Naive thymus-derived CD4-positive, alpha-beta T cell (primary cell): ENCODE measurements around the gene HEXA. TPM values are rescaled to one million over a fixed set of nuclear protein-coding genes. Genes with fewer than 3 reads are reported as not detected.

Experiments
- ATAC-seq: fragments of 150-1000 bp; cut with Tn5 transposase; 2 replicates; pipeline ENCODE4 v1.10.0; 2021; ENCODE audit warnings: mild to moderate bottlenecking, moderate library complexity
- CTCF ChIA-PET: fragments of 350-600 bp; sonication (Branson Sonifier 250); formaldehyde crosslinking; loops from one replicate; lab custom pipeline; 2021; ENCODE audit warnings: antibody characterized with exemption; lab: Charles Lee
- POLR2A ChIA-PET: fragments of 350-600 bp; sonication (Branson Sonifier 250); formaldehyde crosslinking; loops from one replicate; lab custom pipeline; 2021; ENCODE audit warnings: antibody characterized with exemption, inconsistent platforms; lab: Charles Lee
- DNase-seq, 9 donors: peaks; one replicate each; pipeline versions ENCODE4 v3.0.0 to v3.0.0-alpha.2; 2020 to 2022; ENCODE audit warnings: mixed read lengths in 1 of 9
- H3K27ac ChIP-seq: one replicate; pipeline ENCODE4 v1.7.0; 2013; ENCODE audit warnings: mild to moderate bottlenecking, low read depth, low read length, moderate library complexity
- H3K27me3 ChIP-seq, 2 donors: one replicate each; pipeline ENCODE4 v1.7.0; 2013; ENCODE audit warnings: low read length in 2 of 2, mild to moderate bottlenecking in 2 of 2, moderate library complexity in 2 of 2; ENCODE audit not compliant: control insufficient read depth in 2 of 2, insufficient read depth in 2 of 2
- H3K36me3 ChIP-seq, 3 experiments: 1 replicate in 2 of 3; 2 replicates in 1 of 3; pipeline ENCODE4 v1.7.0; 2013; ENCODE audit warnings: low read length in 3 of 3, mild to moderate bottlenecking in 3 of 3, moderate library complexity in 1 of 3; ENCODE audit not compliant: insufficient read depth in 3 of 3, control insufficient read depth in 2 of 3
- H3K4me1 ChIP-seq, 2 donors: one replicate each; pipeline ENCODE4 v1.7.0; 2013; ENCODE audit warnings: low read length in 2 of 2, mild to moderate bottlenecking in 2 of 2, moderate library complexity in 1 of 2; ENCODE audit not compliant: control insufficient read depth in 2 of 2, insufficient read depth in 2 of 2
- H3K4me3 ChIP-seq: 2 replicates; pipeline ENCODE4 v1.7.0; 2013; ENCODE audit warnings: mild to moderate bottlenecking, low read length
- H3K9me3 ChIP-seq, 3 experiments: 1 replicate in 2 of 3; 2 replicates in 1 of 3; pipeline ENCODE4 v1.7.0; 2013; ENCODE audit warnings: low read length in 3 of 3; ENCODE audit not compliant: control insufficient read depth in 2 of 3
- H3K27ac Mint-ChIP-seq, 9 donors: one replicate each; pipeline ENCODE4 v1.8.0; 2020 to 2022; ENCODE audit warnings: mixed read lengths in 9 of 9, mild to moderate bottlenecking in 8 of 9, moderate library complexity in 5 of 9, inconsistent platforms in 2 of 9
- H3K27me3 Mint-ChIP-seq, 5 donors: one replicate each; pipeline ENCODE4 v1.8.0; 2021 to 2022; ENCODE audit warnings: mixed read lengths in 5 of 5, mild to moderate bottlenecking in 1 of 5
- H3K36me3 Mint-ChIP-seq, 5 donors: one replicate each; pipeline ENCODE4 v1.8.0; 2020 to 2022; ENCODE audit warnings: mixed read lengths in 5 of 5, mild to moderate bottlenecking in 3 of 5, inconsistent platforms in 1 of 5
- H3K4me1 Mint-ChIP-seq, 7 donors: one replicate each; pipeline ENCODE4 v1.8.0; 2020 to 2022; ENCODE audit warnings: mixed read lengths in 7 of 7, mild to moderate bottlenecking in 3 of 7, inconsistent platforms in 1 of 7
- H3K4me3 Mint-ChIP-seq, 10 donors: one replicate each; pipeline ENCODE4 v1.8.0; 2020 to 2022; ENCODE audit warnings: mild to moderate bottlenecking in 10 of 10, mixed read lengths in 10 of 10, moderate library complexity in 6 of 10, inconsistent platforms in 2 of 10
- H3K9me3 Mint-ChIP-seq, 11 donors: one replicate each; pipeline ENCODE4 v1.8.0; 2020 to 2022; ENCODE audit warnings: mixed read lengths in 11 of 11, mild to moderate bottlenecking in 4 of 11, inconsistent platforms in 1 of 11, moderate library complexity in 1 of 11
- intact Hi-C, 2 donors: fragments of 100-400 bp; cut with micrococcal nuclease; formaldehyde crosslinking; loops; one replicate each; pipeline ENCODE4 v1.15.1; 2023
- polyA plus RNA-seq, 2 donors: library from polyadenylated mRNA; unstranded; fragments of 300-500 nt; fragmentation: Illumina TruSeq; gene quantifications; one replicate each; pipeline ENCODE4 v1.2.3, GENCODE V29; 2021
- total RNA-seq, 6 experiments: library from RNA in 5 of 6; stranded (reverse) in 5 of 6; gene quantifications; 1 replicate in 5 of 6; 2 replicates in 1 of 6; pipeline ENCODE4 v1.2.3 and lab custom pipeline; 2021 to 2026

HEXA gene
- total and polyA plus RNA-seq, 7 experiments from 2014 or later, result 60.3 to 101 (median 88.0) TPM

GRCh38 chr15:72341361-72341760 is 34.5 kb downstream of the HEXA start:
- CTCF ChIA-PET, result no interaction called here
- POLR2A ChIA-PET, result interaction anchor here (0.6 kb wide), 1 partner anchor 753 kb away, joined by 3 read pairs; no protein-coding TSS in a partner anchor

GRCh38 chr15:72340366-72340765 is 35.4 kb downstream of the HEXA start:
- Histone ChIP-seq H3K27ac (no peak overlapping the region), H3K9me3 (no peaks in the 10 kb centered on the region), H3K36me3 (peaks cover 0 to 41% (median 7%) of the 10 kb centered on the region in 3 experiments), H3K27me3 (no peaks in the 10 kb centered on the region), H3K4me3 (no peak overlapping the region), H3K4me1 (no peaks in the 10 kb centered on the region)
- peaks cover 0 to under 1% (median 0%) of the 10 kb centered on the region in 11 donors for H3K9me3 Mint-ChIP-seq
- H3K36me3 Mint-ChIP-seq, result peaks cover 2 to 37% (median 22%) of the 10 kb centered on the region in 5 donors
- peaks cover 0 to 6% (median 0%) of the 10 kb centered on the region in 7 donors for H3K4me1 Mint-ChIP-seq
- DNase-seq, result no peak
- ATAC-seq, result no peak
- no peaks in the 10 kb centered on the region for H3K27me3 Mint-ChIP-seq
- H3K27ac Mint-ChIP-seq, result peak overlapping the region in 2 of 9 donors; percentile 4 to 33
- ChIA-PET CTCF (no interaction called here), POLR2A (no interaction called here)
- intact Hi-C loops, result loop anchor here in 1 of 2 donors (5.0 to 10.0 kb wide), 2 partner anchors 247 to 334 kb away; no protein-coding TSS in a partner anchor
- H3K4me3 Mint-ChIP-seq, result no peak overlapping the region

More at GRCh38 chr15:72341361-72341760, 34.5 kb downstream of the HEXA start:
- Histone ChIP-seq H3K9me3 (no peaks in the 10 kb centered on the region), H3K4me1 (no peaks in the 10 kb centered on the region), H3K36me3 (peaks cover 0 to 51% (median 15%) of the 10 kb centered on the region in 3 experiments), H3K4me3 (no peak overlapping the region), H3K27ac (no peak overlapping the region), H3K27me3 (no peaks in the 10 kb centered on the region)
- DNase-seq, result no peak
- intact Hi-C loops, result loop anchor here in 1 of 2 donors (5.0 to 10.0 kb wide), 2 partner anchors 246 to 333 kb away; no protein-coding TSS in a partner anchor
- Mint-ChIP-seq H3K4me3 (no peak overlapping the region), H3K36me3 (peaks cover 2 to 44% (median 22%) of the 10 kb centered on the region in 5 donors), H3K4me1 (peaks cover 0 to 6% (median 0%) of the 10 kb centered on the region in 7 donors), H3K9me3 (no peaks in the 10 kb centered on the region), H3K27ac (no peak overlapping the region), H3K27me3 (no peaks in the 10 kb centered on the region)
- no peak for ATAC-seq

- ATAC-seq (peak; percentile 67), DNase-seq (no peak)
- H3K9me3 ChIP-seq, result no peaks in the 10 kb centered on the region
- H3K36me3 ChIP-seq, result peaks cover 0 to 35% (median 5%) of the 10 kb centered on the region in 3 experiments
- CTCF ChIA-PET, result no interaction called here
- Mint-ChIP-seq H3K27ac (peak overlapping the region in 2 of 9 donors; percentile 4 to 23), H3K4me1 (peaks cover 0 to 6% (median 0%) of the 10 kb centered on the region in 7 donors), H3K36me3 (peaks cover 2 to 41% (median 24%) of the 10 kb centered on the region in 5 donors), H3K27me3 (no peaks in the 10 kb centered on the region), H3K4me3 (no peak overlapping the region), H3K9me3 (peaks cover 0 to 7% (median 0%) of the 10 kb centered on the region in 11 donors)
- intact Hi-C loops, result loop anchor here in 1 of 2 donors (5.0 to 10.0 kb wide), 2 partner anchors 248 to 335 kb away; no protein-coding TSS in a partner anchor
- H3K27me3 ChIP-seq, result no peaks in the 10 kb centered on the region
- POLR2A ChIA-PET, result no interaction called here
- H3K4me1 ChIP-seq, result no peaks in the 10 kb centered on the region
- H3K4me3 ChIP-seq, result no peak overlapping the region
- H3K27ac ChIP-seq, result no peak overlapping the region
These were observed 36.0 kb downstream of the HEXA start for GRCh38 chr15:72339777-72340177.

- H3K4me1 Mint-ChIP-seq, result peaks cover 0 to 6% (median 0%) of the 10 kb centered on the region in 7 donors
- ChIA-PET POLR2A (no interaction called here), CTCF (interaction anchor here (0.6 kb wide), 1 partner anchor 64 kb away, joined by 3 read pairs; no protein-coding TSS in a partner anchor)
- H3K36me3 ChIP-seq, result peaks cover 0 to 25% (median 0%) of the 10 kb centered on the region in 3 experiments
- ATAC-seq, result no peak
- no peaks in the 10 kb centered on the region for H3K4me1 ChIP-seq
- DNase-seq, result no peak
- no peak overlapping the region for H3K27ac ChIP-seq
- peak overlapping the region in 1 of 9 donors; percentile 28 for H3K27ac Mint-ChIP-seq
- no peaks in the 10 kb centered on the region for H3K9me3 ChIP-seq
- intact Hi-C loops, result no loop called here
- H3K27me3 ChIP-seq, result no peaks in the 10 kb centered on the region
- H3K4me3 Mint-ChIP-seq, result no peak overlapping the region
- peaks cover 2 to 43% (median 31%) of the 10 kb centered on the region in 5 donors for H3K36me3 Mint-ChIP-seq
- no peaks in the 10 kb centered on the region for H3K27me3 Mint-ChIP-seq
- no peak overlapping the region for H3K4me3 ChIP-seq
- peaks cover 0 to 11% (median 0%) of the 10 kb centered on the region in 11 donors for H3K9me3 Mint-ChIP-seq
These were observed 37.0 kb downstream of the HEXA start for GRCh38 chr15:72338617-72339321.

GRCh38 chr15:72338148-72338547 is 37.7 kb downstream of the HEXA start:
- no peak for DNase-seq
- no peak overlapping the region for H3K4me3 Mint-ChIP-seq
- Histone ChIP-seq H3K27ac (no peak overlapping the region), H3K36me3 (peaks cover 0 to 24% (median 0%) of the 10 kb centered on the region in 3 experiments), H3K4me3 (no peak overlapping the region), H3K4me1 (no peaks in the 10 kb centered on the region), H3K9me3 (no peaks in the 10 kb centered on the region), H3K27me3 (no peaks in the 10 kb centered on the region)
- ATAC-seq, result no peak
- ChIA-PET CTCF (interaction anchor here (0.6 kb wide), 1 partner anchor 65 kb away, joined by 3 read pairs; no protein-coding TSS in a partner anchor), POLR2A (no interaction called here)
- peak overlapping the region in 1 of 9 donors; percentile 28 for H3K27ac Mint-ChIP-seq
- peaks cover 2 to 40% (median 31%) of the 10 kb centered on the region in 5 donors for H3K36me3 Mint-ChIP-seq
- peaks cover 0 to 11% (median 0%) of the 10 kb centered on the region in 11 donors for H3K9me3 Mint-ChIP-seq
- peaks cover 0 to 6% (median 0%) of the 10 kb centered on the region in 7 donors for H3K4me1 Mint-ChIP-seq
- intact Hi-C loops, result no loop called here
- H3K27me3 Mint-ChIP-seq, result no peaks in the 10 kb centered on the region

- POLR2A ChIA-PET, result no interaction called here
- DNase-seq (no peak), ATAC-seq (no peak)
- no peaks in the 10 kb centered on the region for H3K27me3 ChIP-seq
- intact Hi-C loops, result no loop called here
- peaks cover 0 to 8% (median 0%) of the 10 kb centered on the region in 3 experiments for H3K36me3 ChIP-seq
- CTCF ChIA-PET, result no interaction called here
- Mint-ChIP-seq H3K36me3 (peaks cover 2 to 44% (median 34%) of the 10 kb centered on the region in 5 donors), H3K9me3 (peaks cover 0 to 11% (median 0%) of the 10 kb centered on the region in 11 donors), H3K4me1 (peaks cover 0 to 2% (median 0%) of the 10 kb centered on the region in 7 donors), H3K4me3 (no peak overlapping the region), H3K27me3 (no peaks in the 10 kb centered on the region), H3K27ac (no peak overlapping the region)
- H3K4me3 ChIP-seq, result no peak overlapping the region
- H3K27ac ChIP-seq, result no peak overlapping the region
- H3K4me1 ChIP-seq, result no peaks in the 10 kb centered on the region
- H3K9me3 ChIP-seq, result no peaks in the 10 kb centered on the region
These were observed 41.0 kb downstream of the HEXA start for GRCh38 chr15:72334842-72335241.
